Stimulated activated CD8-positive, alpha-beta memory T cell treated with anti-CD3 and anti-CD28 coated beads, Interleukin-15, amount 100 ng/mL, for 48 hours (primary cell): ENCODE data around the gene TPP1.

Experiments
- DNase-seq, 2 donors: peaks; one replicate each; pipeline ENCODE4 v3.0.0-alpha.2; 2020; ENCODE audit warnings: low read depth in 2 of 2

Gene TPP1

GRCh38 chr11:6627762-6628241 lies 8.6 kb upstream of the TPP1 start:
- DNase-seq, result no peak

- DNase-seq, result no peak
Observed at GRCh38 chr11:6626971-6627761, 7.9 kb upstream of the TPP1 start.

GRCh38 chr11:6625832-6626420 lies 6.7 kb upstream of the TPP1 start:
- no peak for DNase-seq

DNA sequence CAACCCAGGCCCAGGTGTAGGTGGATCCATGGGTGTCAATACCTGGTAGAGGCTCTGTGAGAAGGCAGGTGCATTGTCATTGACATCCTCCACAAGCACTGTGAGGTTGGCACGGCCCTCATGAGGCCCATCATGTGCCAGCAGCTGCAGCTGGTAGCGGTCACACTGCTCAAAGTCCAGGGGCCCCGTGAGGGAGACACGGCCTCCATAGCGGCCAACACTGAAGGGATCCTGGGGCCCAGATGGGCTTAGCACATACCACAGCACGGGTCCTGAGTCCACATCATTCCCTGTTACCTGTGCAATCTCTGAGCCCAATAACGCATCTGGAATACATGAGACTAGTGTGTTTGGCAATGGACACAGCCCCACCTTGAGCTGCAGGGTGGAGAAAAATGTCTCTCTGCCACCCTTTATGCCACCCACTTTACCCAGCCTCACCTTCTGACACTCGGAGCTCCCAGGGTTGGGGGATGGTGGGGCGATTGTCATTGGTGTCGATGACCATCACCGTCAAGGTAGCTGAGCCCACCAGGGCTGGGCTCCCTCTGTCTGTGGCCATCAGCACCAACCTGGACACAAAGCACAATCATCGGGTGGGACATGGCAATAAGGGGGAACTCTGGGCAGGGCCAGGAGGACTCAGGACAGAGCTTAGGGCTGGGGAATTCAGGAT lies 6.1 kb upstream of the TPP1 start:
- no peak for DNase-seq

- no peak for DNase-seq
Observed at GRCh38 chr11:6623391-6624363, 4.5 kb upstream of the TPP1 start.

GRCh38 chr11:6622261-6623171 lies 3.3 kb upstream of the TPP1 start:
- DNase-seq, result no peak

DNA sequence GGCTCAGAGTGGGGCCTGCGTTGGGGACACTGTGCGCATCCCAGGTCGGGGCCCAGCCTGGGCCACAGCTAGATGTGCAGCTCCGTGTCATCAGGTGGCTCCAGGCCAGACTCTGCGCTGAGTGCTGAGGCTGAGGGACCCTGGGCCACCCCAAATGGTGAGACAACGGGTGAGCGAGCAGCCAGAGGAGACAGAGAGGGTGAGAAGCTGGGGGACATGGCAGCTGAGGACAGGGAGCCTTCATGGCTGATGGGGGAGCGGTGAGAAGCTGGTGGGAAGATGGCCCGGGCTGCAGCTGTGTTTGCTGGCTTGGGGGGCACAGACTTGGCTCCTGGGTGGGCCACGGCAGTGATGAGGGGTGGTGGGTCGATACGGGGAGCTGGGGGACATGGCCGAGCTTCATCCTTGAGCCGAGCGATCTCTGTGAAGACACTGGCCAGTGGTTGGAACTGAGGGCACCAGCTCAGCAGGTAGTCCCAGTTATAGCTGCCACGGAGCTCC lies 2.5 kb upstream of the TPP1 start:
- DNase-seq, result no peak

DNA sequence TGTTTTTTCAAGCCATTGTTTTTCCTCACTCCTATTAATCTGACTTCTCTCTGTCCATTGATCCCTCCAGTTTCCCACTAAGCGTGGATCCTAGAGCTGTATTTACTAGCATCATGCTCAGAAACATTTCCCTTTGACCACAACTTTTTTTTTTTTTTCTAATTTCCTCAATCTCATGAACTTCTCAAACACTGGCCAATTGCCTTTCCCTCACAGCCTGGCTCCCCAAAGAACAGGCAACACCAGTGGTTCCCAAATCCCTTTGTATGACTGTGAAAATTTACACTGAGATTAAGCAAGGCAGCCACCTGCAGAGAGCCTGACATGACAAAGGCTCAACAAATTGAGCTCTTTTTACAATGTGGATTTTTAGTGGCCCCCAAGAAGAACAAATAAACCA lies 1.4 kb upstream of the TPP1 start:
- no peak for DNase-seq

GRCh38 chr11:6618117-6619003 lies 862 bp downstream of the TPP1 start:
- DNase-seq, result peak; percentile 45 to 46

DNA sequence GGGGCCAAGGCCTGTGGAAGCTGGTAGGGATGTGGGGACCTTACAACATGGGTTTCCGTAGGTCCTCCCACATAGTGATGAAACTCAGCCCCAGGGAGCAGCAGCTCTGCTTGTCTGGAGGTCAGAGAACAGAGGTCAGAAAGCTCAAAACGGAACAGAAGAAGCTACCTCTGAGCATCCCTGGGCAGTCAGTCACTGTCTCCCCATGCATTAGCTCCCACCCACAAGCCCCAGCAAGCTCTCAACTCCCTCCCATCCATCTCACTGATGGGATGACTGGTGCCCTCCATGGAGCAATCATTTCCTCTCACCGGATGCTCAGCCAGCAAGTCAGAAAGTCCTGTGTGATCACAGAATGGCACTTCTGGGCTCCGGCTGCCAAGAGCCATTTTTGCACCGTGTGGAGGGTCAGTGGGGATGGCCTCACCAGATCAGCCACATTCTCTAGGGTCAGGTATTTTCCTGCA lies 1.9 kb downstream of the TPP1 start:
- DNase-seq, result no peak

DNA sequence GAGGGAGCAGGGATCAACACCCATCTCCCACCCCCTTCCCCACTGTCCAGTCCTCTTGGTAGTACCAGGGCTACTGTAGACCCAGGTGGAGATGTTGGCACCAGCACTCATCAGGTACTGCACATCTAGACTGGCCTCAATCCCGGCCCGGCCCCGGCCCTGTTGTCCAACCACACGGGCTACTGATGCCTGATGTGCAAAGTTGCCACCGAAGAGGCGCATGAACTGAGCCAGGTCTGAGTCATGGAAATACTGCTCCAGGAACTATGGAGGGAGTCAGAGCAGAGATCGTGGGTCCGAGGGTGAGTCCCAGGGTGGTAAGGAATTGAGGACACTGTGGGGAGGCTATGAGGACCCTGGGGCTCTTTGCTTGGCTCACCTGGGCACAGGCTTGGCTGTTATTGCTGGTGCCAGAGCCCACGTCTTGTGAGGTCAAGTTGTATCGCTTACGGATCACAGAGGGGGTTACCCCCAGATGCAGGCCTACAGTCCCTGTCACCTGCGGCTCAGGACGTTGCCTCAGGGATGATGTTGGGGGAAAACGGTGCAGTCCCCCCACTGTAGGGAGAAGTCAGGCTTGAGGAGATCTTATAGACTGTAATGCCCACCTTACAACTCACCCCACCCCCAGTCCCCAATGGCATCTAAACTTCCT lies 2.5 kb downstream of the TPP1 start:
- no peak for DNase-seq

DNA sequence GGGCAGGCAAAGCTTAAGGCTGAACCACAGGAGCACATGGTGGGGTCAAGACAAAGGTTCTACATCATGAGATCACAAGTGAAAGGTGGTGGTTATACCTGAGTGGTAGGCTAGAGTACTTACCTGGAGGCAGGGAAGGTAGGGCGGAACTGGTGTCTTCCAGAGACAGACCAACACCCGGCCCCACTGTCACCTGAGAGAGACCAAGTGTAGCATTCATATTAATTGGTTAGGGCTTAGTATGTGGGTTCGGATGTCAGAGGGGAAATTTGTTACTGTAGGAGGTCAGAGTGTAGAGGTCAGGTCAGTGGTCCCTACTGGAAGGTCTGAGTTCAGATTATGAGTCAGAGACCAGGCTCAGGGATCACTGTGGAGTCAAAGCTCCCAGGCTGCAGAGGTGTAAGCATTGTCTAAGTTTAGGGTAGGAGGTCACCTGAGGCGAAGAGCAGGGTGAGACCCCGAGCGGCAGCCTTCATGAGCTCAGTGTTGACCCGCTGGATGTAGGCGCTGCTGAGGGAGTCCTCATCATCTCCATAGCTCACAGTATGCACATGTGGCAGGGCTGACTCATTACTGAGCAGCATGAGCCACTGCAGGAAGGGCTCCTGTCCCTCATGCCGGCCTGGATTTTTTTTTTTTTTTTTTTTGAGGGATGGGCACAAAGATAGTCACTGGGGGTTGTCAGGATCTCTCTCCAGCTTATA lies 3.2 kb downstream of the TPP1 start:
- no peak for DNase-seq

- no peak for DNase-seq
Observed at GRCh38 chr11:6615046-6615445, 4.2 kb downstream of the TPP1 start.

DNA sequence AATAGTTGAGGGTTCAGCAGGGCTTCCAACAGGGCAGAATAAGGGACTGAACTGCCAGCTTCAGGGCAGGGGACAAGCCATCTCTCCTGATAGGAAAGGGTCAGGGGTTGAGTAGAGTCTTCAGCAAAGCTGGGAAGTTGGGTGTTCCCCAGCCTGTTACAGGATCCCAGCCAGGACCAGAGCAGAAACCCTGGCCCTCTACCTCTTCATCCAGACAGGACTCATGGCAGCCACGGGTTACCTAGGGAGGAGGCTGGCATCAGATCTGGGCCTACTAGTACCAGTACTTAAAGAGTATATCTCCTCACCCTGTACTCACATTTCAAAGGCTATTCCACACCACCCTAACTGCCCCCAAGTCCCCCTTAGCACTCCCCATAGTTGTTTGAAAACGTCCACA lies 4.8 kb downstream of the TPP1 start:
- no peak for DNase-seq

DNA sequence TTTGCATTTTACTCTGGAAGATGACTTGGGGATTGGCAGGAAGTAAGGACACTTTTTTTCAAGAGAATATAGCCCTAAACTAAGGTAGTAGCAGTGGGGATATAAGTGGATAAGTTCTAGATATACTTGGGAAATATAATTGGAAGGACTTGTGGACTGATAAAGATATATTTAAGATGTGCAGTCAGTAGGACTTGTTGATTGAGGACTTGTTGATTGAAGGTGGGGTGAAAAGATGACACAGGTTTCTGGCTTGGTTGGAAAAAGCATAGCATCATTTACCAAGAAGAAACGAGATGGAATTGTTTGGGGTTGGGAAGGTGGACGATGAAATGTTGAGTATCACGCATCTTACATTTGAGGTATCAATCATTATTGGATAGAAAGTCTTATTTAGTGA lies 5.7 kb downstream of the TPP1 start:
- no peak for DNase-seq

DNA sequence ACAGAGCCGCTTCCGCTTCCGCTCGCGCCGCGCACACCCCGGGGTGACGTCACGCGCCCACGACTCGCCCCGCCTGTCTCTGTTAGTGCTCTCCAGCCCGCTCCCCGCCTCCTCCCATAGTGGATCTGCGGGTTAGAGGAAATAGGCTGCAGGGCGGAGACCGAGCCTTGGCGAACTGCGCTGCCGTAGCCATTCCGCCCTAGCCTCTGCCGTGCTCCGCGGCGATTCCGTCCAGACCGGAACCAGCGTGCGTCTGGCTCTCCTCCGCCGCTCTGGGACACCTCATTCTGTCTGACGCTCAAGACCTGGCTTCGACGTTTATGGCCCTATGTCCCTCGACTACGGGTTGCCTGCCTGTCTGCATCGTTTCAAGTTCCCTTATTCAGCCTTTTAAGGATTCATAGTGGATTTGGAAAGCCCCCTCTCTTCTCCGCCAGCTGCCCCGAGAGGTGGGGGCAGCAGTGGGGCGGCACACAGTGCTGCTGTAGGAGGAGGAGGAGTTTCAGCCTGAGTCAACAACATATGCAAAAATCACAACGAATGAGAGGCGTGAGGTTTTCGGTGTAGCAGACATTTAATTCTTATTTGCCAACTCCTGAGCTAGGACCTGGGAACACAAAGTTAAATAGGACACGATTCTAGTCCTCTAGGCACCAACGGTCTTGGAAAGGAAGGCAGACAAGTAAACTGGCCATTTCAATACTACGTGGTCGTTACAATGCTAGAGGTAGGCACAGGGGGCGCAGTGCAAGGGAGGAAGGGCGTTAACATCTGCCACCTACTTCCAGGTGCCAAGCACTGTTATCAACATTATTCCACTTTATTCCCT lies 6.8 kb downstream of the TPP1 start, which contains the start of gene TAF10:
Gene TAF10, minus strand, starts transcription at position 4 of the 829 bp plus-strand sequence. CDS start 27 bp downstream, outside the sequence.
- DNase-seq, result peak; percentile 92

GRCh38 chr11:6611963-6612212 lies 7.3 kb downstream of the TPP1 start:
- DNase-seq, result no peak
